HepG2 (cell line): ENCODE measurements around the gene URM1. TPM values are rescaled to one million over a fixed set of nuclear protein-coding genes. Genes with fewer than 3 reads are reported as not detected.

ENCODE experiments used
- ATAC-seq: fragments of 200-7000 bp; cut with Tn5 transposase; 3 replicates; pipeline ENCODE4 v1.9.1; 2020; ENCODE audit warnings: mild to moderate bottlenecking, moderate library complexity
- BruUV-seq: library from RNA; stranded (reverse); fragments of 400-500 nt; replicated peaks from 2 replicates; lab custom pipeline; 2021; lab: Mats Ljungman, UMichigan
- CTCF ChIA-PET: fragments of 300-600 bp; formaldehyde crosslinking; extraction: SDS; loops from one replicate; lab custom pipeline; 2021; ENCODE audit warnings: low total read pairs, inconsistent platforms, low intra/inter-chr PET ratio; lab: Yijun Ruan, JAX
- POLR2A ChIA-PET: fragments of 350-600 bp; sonication (Branson Sonifier 250); formaldehyde crosslinking; loops from one replicate; lab custom pipeline; 2020; ENCODE audit warnings: antibody characterized with exemption, inconsistent platforms; lab: Yijun Ruan, JAX
- DNase-seq: peaks from one replicate; pipeline ENCODE4 v3.0.0-alpha.2; 2015; ENCODE audit warnings: low spot score
- FAIRE-seq: peaks from 3 replicates; lab custom pipeline; 2011; peaks lifted over from hg19 to GRCh38; lab: Jason Lieb, UNC
- H2AFZ ChIP-seq: one replicate; pipeline ENCODE4 v1.6.1; 2011; ENCODE audit warnings: low read length, inconsistent platforms
- H3K27ac ChIP-seq: fragments of 300-600 bp; 3 replicates; pipeline ENCODE4 v1.8.0; 2011; ENCODE audit warnings: mixed run types, mild to moderate bottlenecking, mixed read lengths, low read length, inconsistent platforms; ENCODE audit not compliant: insufficient read depth; ENCODE audit errors: extremely low read length
- H3K27me3 ChIP-seq, 2 experiments: fragments of 200-600 bp in 1 of 2; 2 replicates in 1 of 2; 3 replicates in 1 of 2; pipeline versions ENCODE4 v1.6.0 to v1.8.0; 2011; ENCODE audit warnings: low read length in 2 of 2, mild to moderate bottlenecking in 2 of 2, moderate library complexity in 2 of 2, inconsistent platforms in 1 of 2; ENCODE audit not compliant: insufficient read depth in 2 of 2, control insufficient read depth in 1 of 2
- H3K36me3 ChIP-seq, 2 experiments: fragments of 200-600 bp in 1 of 2; replicated peaks in 1 of 2; 2 replicates in 1 of 2; 3 replicates in 1 of 2; pipeline versions ENCODE4 v1.5.1 to v1.8.0; 2011; ENCODE audit warnings: low read length in 2 of 2, inconsistent platforms in 1 of 2; ENCODE audit not compliant: insufficient read depth in 2 of 2, control insufficient read depth in 1 of 2
- H3K4me1 ChIP-seq: 2 replicates; pipeline ENCODE4 v1.5.1; 2012; ENCODE audit warnings: low read length, inconsistent platforms; ENCODE audit not compliant: insufficient read depth
- H3K4me2 ChIP-seq: 2 replicates; pipeline ENCODE4 v1.6.0; 2011; ENCODE audit warnings: low read depth, low read length, inconsistent platforms
- H3K4me3 ChIP-seq, 3 experiments: fragments of 200-600 bp in 1 of 3; sonication (generic), shearing (Covaris generic) in 1 of 3; replicated peaks in 1 of 3; 2 replicates each; pipeline ENCODE4 v1.5.1; 2011 to 2016; ENCODE audit warnings: low read length in 3 of 3, inconsistent platforms in 2 of 3, low read depth in 2 of 3, mild to moderate bottlenecking in 2 of 3, control low read depth in 1 of 3, mixed read lengths in 1 of 3; ENCODE audit not compliant: insufficient read depth in 1 of 3
- H3K79me2 ChIP-seq: one replicate; pipeline ENCODE4 v1.6.1; 2011; ENCODE audit warnings: low read length, inconsistent platforms; ENCODE audit not compliant: insufficient read depth
- H3K9ac ChIP-seq: 2 replicates; pipeline ENCODE4 v1.6.0; 2011; ENCODE audit warnings: mild to moderate bottlenecking, low read depth, low read length, inconsistent platforms; ENCODE audit not compliant: insufficient read depth
- H3K9me3 ChIP-seq: 2 replicates; pipeline ENCODE4 v1.5.1; 2012; ENCODE audit warnings: mild to moderate bottlenecking, low read length
- H4K20me1 ChIP-seq: 2 replicates; pipeline ENCODE4 v1.6.0; 2011; ENCODE audit warnings: inconsistent platforms, mild to moderate bottlenecking, low read length, moderate library complexity; ENCODE audit not compliant: insufficient read depth
- CBX5 ChIP-seq: sonication (generic); formaldehyde crosslinking; IDR thresholded peaks from 2 replicates; pipeline ENCODE4 v1.4.0; 2020; ENCODE audit warnings: missing genetic modification reagents, borderline replicate concordance
- CC2D1A ChIP-seq: sonication (generic); formaldehyde crosslinking; IDR thresholded peaks from 2 replicates; pipeline ENCODE4 v1.8.1; 2023; ENCODE audit warnings: mild to moderate bottlenecking, missing genetic modification reagents
- HNRNPLL ChIP-seq: fragments of 200-400 bp; formaldehyde crosslinking; IDR thresholded peaks from 2 replicates; pipeline ENCODE4 v1.6.1; 2017; ENCODE audit warnings: mild to moderate bottlenecking, low read depth, low read length; ENCODE audit not compliant: poor library complexity, severe bottlenecking
- HOXD1 ChIP-seq: sonication (generic); formaldehyde crosslinking; IDR thresholded peaks from 2 replicates; pipeline ENCODE4 v1.5.0; 2020; ENCODE audit warnings: missing genetic modification reagents
- KDM5B ChIP-seq: sonication (generic); formaldehyde crosslinking; IDR thresholded peaks from 2 replicates; pipeline ENCODE4 v1.4.0; 2020; ENCODE audit warnings: missing genetic modification reagents, mild to moderate bottlenecking, borderline replicate concordance
- MATR3 ChIP-seq: sonication (generic); formaldehyde crosslinking; IDR thresholded peaks from 2 replicates; pipeline ENCODE4 v1.4.0; 2020; ENCODE audit warnings: missing genetic modification reagents
- NFKB2 ChIP-seq: sonication (generic); formaldehyde crosslinking; IDR thresholded peaks from 2 replicates; pipeline ENCODE4 v1.4.0; 2020; ENCODE audit warnings: missing genetic modification reagents, borderline replicate concordance
- ZBTB1 ChIP-seq: sonication (generic); formaldehyde crosslinking; IDR thresholded peaks from 2 replicates; pipeline ENCODE4 v1.4.0; 2020; ENCODE audit warnings: missing genetic modification reagents, borderline replicate concordance
- WGBS: methylation state at CpG from one replicate; pipeline ENCODE4 v1.1.6; 2017; ENCODE audit warnings: low lambda C conversion rate; 5-methylcytosine and 5-hydroxymethylcytosine counted together
- in situ Hi-C: cut with HindIII; loops from 2 replicates; pipeline ENCODE4 v1.10.0; 2017; ENCODE audit warnings: low pct_unique_long_range_greater_than_20kb; ENCODE audit not compliant: extremely low pct_ligation_motif_present
- intact Hi-C: fragments of 100-400 bp; cut with micrococcal nuclease; formaldehyde crosslinking; loops from one replicate; pipeline ENCODE4 v1.10.0; 2022; ENCODE audit not compliant: unreplicated experiment
- polyA plus RNA-seq, 8 experiments: library from polyadenylated mRNA; depleted of rRNA in 3 of 8; stranded (reverse) in 7 of 8; unstranded in 1 of 8; fragments of >200 nt; fragmentation: Illumina TruSeq in 4 of 8; extraction: Trizol in 4 of 8; gene quantifications; 2 replicates each; pipeline versions ENCODE4 v1.2.1 to v1.2.3, GENCODE V29; 2011 to 2016; ENCODE audit warnings: low read depth in 4 of 8, missing spikeins in 1 of 8, mixed read lengths in 1 of 8; ENCODE audit not compliant: insufficient read depth in 1 of 8
- total RNA-seq, 5 experiments: library from RNA; depleted of rRNA; stranded (reverse); fragments of >200 nt; fragmentation: Illumina TruSeq; extraction: Trizol; gene quantifications; 2 replicates each; pipeline ENCODE4 v1.2.3, GENCODE V29; 2016; ENCODE audit warnings: low read depth in 1 of 5
- TF ChIP-seq, protein P1 (sequence below): sonication (generic); formaldehyde crosslinking; IDR thresholded peaks from 2 replicates; pipeline ENCODE4 v1.8.1; 2023; ENCODE audit warnings: mild to moderate bottlenecking, missing genetic modification reagents, borderline replicate concordance
- TF ChIP-seq, protein P2 (sequence below): sonication (generic); formaldehyde crosslinking; IDR thresholded peaks from 2 replicates; pipeline ENCODE4 v1.9.0; 2021; ENCODE audit warnings: missing genetic modification reagents, borderline replicate concordance
- TF ChIP-seq, protein P3 (sequence below): sonication (generic); formaldehyde crosslinking; IDR thresholded peaks from one replicate; pipeline ENCODE4 v1.5.1; 2020; ENCODE audit warnings: mild to moderate bottlenecking, missing genetic modification reagents; ENCODE audit errors: not compliant biosample characterization

Gene URM1
- total and polyA plus RNA-seq, 2 of the 13 experiments (the other 11 are each of a cell fraction or from before 2014, with no cell fraction given): 37.1 to 41.3 TPM

DNA sequence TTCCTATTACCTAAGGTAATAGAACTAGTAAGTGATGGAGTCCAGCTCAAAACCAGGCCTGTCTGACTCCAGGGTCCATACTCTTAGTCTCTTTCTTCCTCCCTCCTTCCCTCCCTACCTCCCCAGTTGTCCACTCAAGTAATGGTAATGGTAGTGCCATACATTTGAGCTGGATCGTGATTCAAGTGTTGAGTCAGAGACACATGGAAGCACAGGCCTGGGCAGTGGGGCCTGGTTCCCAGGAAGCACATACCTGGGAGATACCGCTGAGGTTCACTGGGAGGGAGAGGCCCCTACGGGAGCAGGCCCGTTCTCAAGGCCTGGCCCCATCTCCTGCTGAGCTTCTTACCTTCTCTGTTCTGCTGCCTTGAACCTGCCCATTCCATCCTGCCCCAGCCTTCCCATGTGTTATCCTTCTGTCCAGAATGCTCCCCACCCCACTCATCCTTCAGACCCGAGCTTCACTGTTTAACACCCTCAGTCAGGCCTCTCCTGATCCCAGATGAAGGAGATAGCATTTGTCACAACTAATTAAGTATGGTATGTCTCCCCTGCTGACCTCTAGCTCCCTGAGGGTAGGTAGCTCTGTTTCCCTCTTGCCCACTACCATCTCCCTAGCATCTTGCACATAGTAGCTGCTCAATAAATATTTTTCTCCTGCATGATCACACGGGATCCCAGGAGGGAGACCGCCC, 13.8 kb downstream of the URM1 start:
- H3K27me3 ChIP-seq: no peaks in the 10 kb centered on the region
- ChIA-PET POLR2A (no interaction called here), CTCF (no interaction called here)
- H3K9ac ChIP-seq: no peak overlapping the region
- H3K36me3 ChIP-seq: peaks cover 26 to 64% of the 10 kb centered on the region in 2 experiments
- no peak overlapping the region for H3K27ac ChIP-seq
- no peak for ATAC-seq
- in situ Hi-C loops (no loop called here), intact Hi-C loops (no loop called here)
- FAIRE-seq: no peak
- H3K9me3 ChIP-seq: no peaks in the 10 kb centered on the region
- no peaks in the 10 kb centered on the region; the same call in 1 of the 2 replicates for H4K20me1 ChIP-seq
- DNase-seq: no peak
- no TSS peak for BruUV-seq
- 95% methylated on average over 7 of the region's 7 CpGs for WGBS
- no peak overlapping the region for H3K4me3 ChIP-seq
- H3K4me2 ChIP-seq: no peak overlapping the region
- H3K79me2 ChIP-seq: no peaks in the 10 kb centered on the region
- no peaks in the 10 kb centered on the region for H3K4me1 ChIP-seq
- no peak overlapping the region for H2AFZ ChIP-seq
- TF ChIP-seq, protein P1, sequence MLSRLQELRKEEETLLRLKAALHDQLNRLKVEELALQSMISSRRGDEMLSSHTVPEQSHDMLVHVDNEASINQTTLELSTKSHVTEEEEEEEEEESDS: no peak
- TF ChIP-seq HNRNPLL: no peak
- no peak for TF ChIP-seq CBX5 (CRISPR knock-in tag)
- TF ChIP-seq, protein P2, sequence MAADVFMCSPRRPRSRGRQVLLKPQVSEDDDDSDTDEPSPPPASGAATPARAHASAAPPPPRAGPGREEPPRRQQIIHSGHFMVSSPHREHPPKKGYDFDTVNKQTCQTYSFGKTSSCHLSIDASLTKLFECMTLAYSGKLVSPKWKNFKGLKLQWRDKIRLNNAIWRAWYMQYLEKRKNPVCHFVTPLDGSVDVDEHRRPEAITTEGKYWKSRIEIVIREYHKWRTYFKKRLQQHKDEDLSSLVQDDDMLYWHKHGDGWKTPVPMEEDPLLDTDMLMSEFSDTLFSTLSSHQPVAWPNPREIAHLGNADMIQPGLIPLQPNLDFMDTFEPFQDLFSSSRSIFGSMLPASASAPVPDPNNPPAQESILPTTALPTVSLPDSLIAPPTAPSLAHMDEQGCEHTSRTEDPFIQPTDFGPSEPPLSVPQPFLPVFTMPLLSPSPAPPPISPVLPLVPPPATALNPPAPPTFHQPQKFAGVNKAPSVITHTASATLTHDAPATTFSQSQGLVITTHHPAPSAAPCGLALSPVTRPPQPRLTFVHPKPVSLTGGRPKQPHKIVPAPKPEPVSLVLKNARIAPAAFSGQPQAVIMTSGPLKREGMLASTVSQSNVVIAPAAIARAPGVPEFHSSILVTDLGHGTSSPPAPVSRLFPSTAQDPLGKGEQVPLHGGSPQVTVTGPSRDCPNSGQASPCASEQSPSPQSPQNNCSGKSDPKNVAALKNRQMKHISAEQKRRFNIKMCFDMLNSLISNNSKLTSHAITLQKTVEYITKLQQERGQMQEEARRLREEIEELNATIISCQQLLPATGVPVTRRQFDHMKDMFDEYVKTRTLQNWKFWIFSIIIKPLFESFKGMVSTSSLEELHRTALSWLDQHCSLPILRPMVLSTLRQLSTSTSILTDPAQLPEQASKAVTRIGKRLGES (CRISPR knock-in tag): no peak
- TF ChIP-seq CC2D1A (CRISPR knock-in tag): no peak
- TF ChIP-seq ZBTB1: no peak
- no peak for TF ChIP-seq MATR3 (CRISPR knock-in tag)
- TF ChIP-seq NFKB2: no peak
- TF ChIP-seq, protein P3, sequence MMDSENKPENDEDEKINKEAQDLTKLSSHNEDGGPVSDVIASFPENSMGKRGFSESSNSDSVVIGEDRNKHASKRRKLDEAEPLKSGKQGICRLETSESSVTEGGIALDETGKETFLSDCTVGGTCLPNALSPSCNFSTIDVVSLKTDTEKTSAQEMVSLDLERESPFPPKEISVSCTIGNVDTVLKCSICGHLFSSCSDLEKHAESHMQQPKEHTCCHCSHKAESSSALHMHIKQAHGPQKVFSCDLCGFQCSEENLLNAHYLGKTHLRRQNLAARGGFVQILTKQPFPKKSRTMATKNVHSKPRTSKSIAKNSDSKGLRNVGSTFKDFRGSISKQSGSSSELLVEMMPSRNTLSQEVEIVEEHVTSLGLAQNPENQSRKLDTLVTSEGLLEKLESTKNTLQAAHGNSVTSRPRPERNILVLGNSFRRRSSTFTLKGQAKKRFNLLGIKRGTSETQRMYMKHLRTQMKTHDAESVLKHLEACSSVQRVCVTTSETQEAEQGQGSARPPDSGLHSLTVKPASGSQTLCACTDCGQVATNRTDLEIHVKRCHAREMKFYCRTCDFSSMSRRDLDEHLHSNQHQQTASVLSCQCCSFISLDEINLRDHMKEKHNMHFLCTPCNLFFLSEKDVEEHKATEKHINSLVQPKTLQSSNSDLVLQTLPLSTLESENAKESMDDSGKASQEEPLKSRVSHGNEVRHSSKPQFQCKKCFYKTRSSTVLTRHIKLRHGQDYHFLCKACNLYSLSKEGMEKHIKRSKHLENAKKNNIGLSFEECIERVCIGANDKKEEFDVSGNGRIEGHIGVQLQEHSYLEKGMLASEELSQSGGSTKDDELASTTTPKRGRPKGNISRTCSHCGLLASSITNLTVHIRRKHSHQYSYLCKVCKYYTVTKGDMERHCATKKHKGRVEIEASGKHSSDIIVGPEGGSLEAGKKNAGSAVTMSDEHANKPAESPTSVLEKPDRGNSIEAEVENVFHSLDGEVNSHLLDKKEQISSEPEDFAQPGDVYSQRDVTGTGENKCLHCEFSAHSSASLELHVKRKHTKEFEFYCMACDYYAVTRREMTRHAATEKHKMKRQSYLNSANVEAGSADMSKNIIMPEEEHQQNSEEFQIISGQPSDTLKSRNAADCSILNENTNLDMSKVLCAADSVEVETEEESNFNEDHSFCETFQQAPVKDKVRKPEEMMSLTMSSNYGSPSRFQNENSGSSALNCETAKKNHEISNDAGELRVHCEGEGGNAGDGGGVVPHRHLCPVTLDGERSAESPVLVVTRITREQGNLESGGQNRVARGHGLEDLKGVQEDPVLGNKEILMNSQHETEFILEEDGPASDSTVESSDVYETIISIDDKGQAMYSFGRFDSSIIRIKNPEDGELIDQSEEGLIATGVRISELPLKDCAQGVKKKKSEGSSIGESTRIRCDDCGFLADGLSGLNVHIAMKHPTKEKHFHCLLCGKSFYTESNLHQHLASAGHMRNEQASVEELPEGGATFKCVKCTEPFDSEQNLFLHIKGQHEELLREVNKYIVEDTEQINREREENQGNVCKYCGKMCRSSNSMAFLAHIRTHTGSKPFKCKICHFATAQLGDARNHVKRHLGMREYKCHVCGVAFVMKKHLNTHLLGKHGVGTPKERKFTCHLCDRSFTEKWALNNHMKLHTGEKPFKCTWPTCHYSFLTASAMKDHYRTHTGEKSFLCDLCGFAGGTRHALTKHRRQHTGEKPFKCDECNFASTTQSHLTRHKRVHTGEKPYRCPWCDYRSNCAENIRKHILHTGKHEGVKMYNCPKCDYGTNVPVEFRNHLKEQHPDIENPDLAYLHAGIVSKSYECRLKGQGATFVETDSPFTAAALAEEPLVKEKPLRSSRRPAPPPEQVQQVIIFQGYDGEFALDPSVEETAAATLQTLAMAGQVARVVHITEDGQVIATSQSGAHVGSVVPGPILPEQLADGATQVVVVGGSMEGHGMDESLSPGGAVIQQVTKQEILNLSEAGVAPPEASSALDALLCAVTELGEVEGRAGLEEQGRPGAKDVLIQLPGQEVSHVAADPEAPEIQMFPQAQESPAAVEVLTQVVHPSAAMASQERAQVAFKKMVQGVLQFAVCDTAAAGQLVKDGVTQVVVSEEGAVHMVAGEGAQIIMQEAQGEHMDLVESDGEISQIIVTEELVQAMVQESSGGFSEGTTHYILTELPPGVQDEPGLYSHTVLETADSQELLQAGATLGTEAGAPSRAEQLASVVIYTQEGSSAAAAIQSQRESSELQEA (CRISPR knock-in tag): no peak
- TF ChIP-seq HOXD1 (CRISPR knock-in tag): no peak
- TF ChIP-seq KDM5B (CRISPR knock-in tag): no peak
